ENCODE data around the gene BCAR1. TPM values are rescaled to one million over a fixed set of nuclear protein-coding genes. Genes with fewer than 3 reads are reported as not detected.
"Not testable (repeated sequence)": the region's sequence is repeated elsewhere in the genome, so short reads cannot be mapped to it uniquely, and the experiment has no call there.

Gene BCAR1
- total RNA-seq, 1 experiment from 2014 or later: 120 TPM

DNA sequence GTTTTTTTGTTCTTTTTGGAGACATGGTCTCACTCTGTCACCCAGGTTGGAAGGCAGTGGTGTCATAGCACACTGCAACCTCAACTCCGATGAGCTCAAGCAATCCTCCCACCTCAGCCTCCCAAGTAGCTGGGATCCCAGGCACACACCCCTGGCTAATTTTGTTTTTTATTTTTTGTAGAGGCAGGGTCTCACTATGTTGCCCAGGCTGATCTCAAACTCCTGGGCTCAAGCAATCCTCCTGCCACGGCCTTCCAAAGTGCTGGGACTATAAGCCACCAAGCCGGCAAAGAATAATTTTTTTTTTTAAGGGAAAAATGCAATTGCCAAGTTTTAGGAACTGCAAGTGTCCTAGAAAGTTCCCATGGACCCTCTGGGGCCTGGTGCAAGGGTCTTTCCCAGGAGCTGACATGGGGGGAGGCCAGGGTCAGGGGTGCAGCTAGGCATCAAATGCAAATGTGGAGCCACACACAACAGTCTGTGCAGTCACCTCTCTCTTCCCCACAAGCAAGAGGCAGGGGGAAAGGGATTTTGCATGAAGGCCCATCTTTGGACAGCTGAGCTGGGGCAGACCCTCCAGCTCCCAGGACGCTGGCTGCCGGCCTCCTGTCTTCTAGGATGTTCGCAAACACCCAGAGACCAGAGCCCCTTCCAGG lies 20.1 kb upstream of the BCAR1 start:
- no peak overlapping the region for H3K4me3 ChIP-seq (ENCODE audit: low read depth in 2 of 2, low read length in 2 of 2)
- ATAC-seq: no peak
- intact Hi-C loops (cut with micrococcal nuclease; ENCODE audit: unreplicated experiment): no loop called here
- POLR2A ChIA-PET: no interaction called here
- TF ChIP-seq TCF7L2 (IDR thresholded peaks at IDR 0.05; ENCODE audit: low read depth, low read length) (no peak), REST (IDR thresholded peaks at IDR 0.05; ENCODE audit: insufficient read depth in 1 of 2, low read depth in 2 of 2, low read length in 1 of 2) (no peak)
- in situ Hi-C loops (cut with HindIII; ENCODE audit: low pct_unique_long_range_greater_than_20kb, low sequenced_read_pairs): no loop called here
- no peak for DNase-seq (ENCODE audit: low read depth, low spot score)
- no peaks in the 10 kb centered on the region for H3K9me3 ChIP-seq (ENCODE audit: control insufficient read depth, insufficient read depth, low read depth, low read length)
- BruUV-seq (replicated peaks): no TSS peak
- no peaks in the 10 kb centered on the region for H3K27me3 ChIP-seq (ENCODE audit: control insufficient read depth, insufficient read depth, low read length)
- no peak overlapping the region for H3K27ac ChIP-seq (ENCODE audit: low read length)
- CTCF ChIA-PET: no interaction called here
- no peaks in the 10 kb centered on the region for H3K36me3 ChIP-seq (ENCODE audit: control insufficient read depth, insufficient read depth, low read length)
- peaks cover 22% of the 10 kb centered on the region for H3K4me1 ChIP-seq (ENCODE audit: control insufficient read depth, insufficient read depth, low read length)

GRCh38 chr16:75269358-75269757 lies 17.9 kb upstream of the BCAR1 start:
- intact Hi-C loops (cut with micrococcal nuclease; ENCODE audit: unreplicated experiment): not testable (repeated sequence)

DNA sequence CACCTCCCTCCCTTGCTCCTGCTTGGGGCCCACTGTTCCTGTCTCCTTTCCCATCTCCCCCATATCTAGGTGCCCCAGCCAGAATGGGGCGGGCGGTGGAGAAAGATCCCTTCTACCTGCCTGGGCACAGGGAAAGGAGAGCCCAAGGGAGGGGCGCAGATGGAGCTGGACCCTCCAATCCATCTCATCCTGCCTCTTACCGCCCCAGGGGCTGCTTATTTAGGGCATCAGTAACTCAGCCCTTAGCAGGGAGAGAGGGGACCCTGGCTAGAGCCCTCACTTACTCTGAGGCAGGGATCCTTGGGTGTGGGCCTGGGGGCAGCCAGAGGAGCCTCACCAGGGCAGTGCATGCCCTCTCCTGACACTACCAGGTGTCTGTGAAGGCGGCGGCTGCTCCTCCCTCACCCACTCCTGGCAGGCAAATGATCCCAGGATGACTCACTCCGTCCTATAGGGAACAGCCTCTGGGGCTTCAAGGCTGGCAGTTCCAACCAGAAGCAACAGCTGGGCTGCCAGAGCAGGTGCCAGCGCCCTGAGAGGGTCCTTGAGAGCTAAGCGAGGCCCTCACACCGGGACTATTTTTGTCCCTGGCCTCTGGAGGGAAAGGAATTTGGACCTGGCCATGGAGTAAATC lies 16.3 kb upstream of the BCAR1 start:
- CTCF ChIA-PET: no interaction called here
- peak overlapping the region; percentile 77 for H3K27ac ChIP-seq (ENCODE audit: low read length)
- POLR2A ChIA-PET: no interaction called here
- BruUV-seq (replicated peaks): no TSS peak
- DNase-seq (ENCODE audit: low read depth, low spot score): no peak
- peak; percentile 76 for ATAC-seq
- peaks cover 42% of the 10 kb centered on the region for H3K4me1 ChIP-seq (ENCODE audit: control insufficient read depth, insufficient read depth, low read length)
- no peaks in the 10 kb centered on the region; the same call in 1 of the 2 replicates for H3K36me3 ChIP-seq (ENCODE audit: control insufficient read depth, insufficient read depth, low read length)
- no peaks in the 10 kb centered on the region for H3K27me3 ChIP-seq (ENCODE audit: control insufficient read depth, insufficient read depth, low read length)
- intact Hi-C loops (cut with micrococcal nuclease; ENCODE audit: unreplicated experiment) (no loop called here), in situ Hi-C loops (cut with HindIII; ENCODE audit: low pct_unique_long_range_greater_than_20kb, low sequenced_read_pairs) (no loop called here)
- no peak for TF ChIP-seq REST (IDR thresholded peaks at IDR 0.05; ENCODE audit: insufficient read depth in 1 of 2, low read depth in 2 of 2, low read length in 1 of 2)
- TF ChIP-seq, protein P1, sequence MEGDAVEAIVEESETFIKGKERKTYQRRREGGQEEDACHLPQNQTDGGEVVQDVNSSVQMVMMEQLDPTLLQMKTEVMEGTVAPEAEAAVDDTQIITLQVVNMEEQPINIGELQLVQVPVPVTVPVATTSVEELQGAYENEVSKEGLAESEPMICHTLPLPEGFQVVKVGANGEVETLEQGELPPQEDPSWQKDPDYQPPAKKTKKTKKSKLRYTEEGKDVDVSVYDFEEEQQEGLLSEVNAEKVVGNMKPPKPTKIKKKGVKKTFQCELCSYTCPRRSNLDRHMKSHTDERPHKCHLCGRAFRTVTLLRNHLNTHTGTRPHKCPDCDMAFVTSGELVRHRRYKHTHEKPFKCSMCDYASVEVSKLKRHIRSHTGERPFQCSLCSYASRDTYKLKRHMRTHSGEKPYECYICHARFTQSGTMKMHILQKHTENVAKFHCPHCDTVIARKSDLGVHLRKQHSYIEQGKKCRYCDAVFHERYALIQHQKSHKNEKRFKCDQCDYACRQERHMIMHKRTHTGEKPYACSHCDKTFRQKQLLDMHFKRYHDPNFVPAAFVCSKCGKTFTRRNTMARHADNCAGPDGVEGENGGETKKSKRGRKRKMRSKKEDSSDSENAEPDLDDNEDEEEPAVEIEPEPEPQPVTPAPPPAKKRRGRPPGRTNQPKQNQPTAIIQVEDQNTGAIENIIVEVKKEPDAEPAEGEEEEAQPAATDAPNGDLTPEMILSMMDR (IDR thresholded peaks at IDR 0.05): no peak
- peak; percentile 43; the same call in 1 of the 2 replicates for TF ChIP-seq POLR2AphosphoS5 (IDR thresholded peaks at IDR 0.05; ENCODE audit: low read depth, low read length)
- TF ChIP-seq TCF7L2 (IDR thresholded peaks at IDR 0.05; ENCODE audit: low read depth, low read length): no peak
- no peak for TF ChIP-seq SIN3A (IDR thresholded peaks at IDR 0.05; ENCODE audit: borderline replicate concordance, insufficient read depth, low read depth, low read length)
- H3K9me3 ChIP-seq (ENCODE audit: control insufficient read depth, insufficient read depth, low read depth, low read length): no peaks in the 10 kb centered on the region
- peak overlapping the region in 1 of 2 experiments; percentile 5; a peak in 1 of 4 replicates for H3K4me3 ChIP-seq (ENCODE audit: low read depth in 2 of 2, low read length in 2 of 2)

More at GRCh38 chr16:75269358-75269757, 17.9 kb upstream of the BCAR1 start:
- DNase-seq (ENCODE audit: low read depth, low spot score); H3K9me3 ChIP-seq (ENCODE audit: control insufficient read depth, insufficient read depth, low read depth, low read length); ATAC-seq; H3K36me3 ChIP-seq (ENCODE audit: control insufficient read depth, insufficient read depth, low read length); BruUV-seq (replicated peaks); CTCF ChIA-PET; H3K4me3 ChIP-seq (ENCODE audit: low read depth in 2 of 2, low read length in 2 of 2); in situ Hi-C loops (cut with HindIII; ENCODE audit: low pct_unique_long_range_greater_than_20kb, low sequenced_read_pairs); POLR2A ChIA-PET; H3K27me3 ChIP-seq (ENCODE audit: control insufficient read depth, insufficient read depth, low read length): not testable (repeated sequence)
- H3K27ac ChIP-seq (ENCODE audit: low read length): peak overlapping the region; percentile 34; the same call in 1 of the 2 replicates
- H3K4me1 ChIP-seq (ENCODE audit: control insufficient read depth, insufficient read depth, low read length): peaks cover 27% of the 10 kb centered on the region

Measured in Panc1 (cell line).